GM19438 (cell line): ENCODE data around the gene RINL.
"Not testable (repeated sequence)": the region's sequence is repeated elsewhere in the genome, so short reads cannot be mapped to it uniquely, and the experiment has no call there.

Experiments
- ATAC-seq: cut with Tn5 transposase; IDR thresholded peaks from one replicate; pipeline ENCODE4 v1.9.1; 2021; ENCODE audit warnings: low read depth; ENCODE audit not compliant: unreplicated experiment

RINL gene

DNA sequence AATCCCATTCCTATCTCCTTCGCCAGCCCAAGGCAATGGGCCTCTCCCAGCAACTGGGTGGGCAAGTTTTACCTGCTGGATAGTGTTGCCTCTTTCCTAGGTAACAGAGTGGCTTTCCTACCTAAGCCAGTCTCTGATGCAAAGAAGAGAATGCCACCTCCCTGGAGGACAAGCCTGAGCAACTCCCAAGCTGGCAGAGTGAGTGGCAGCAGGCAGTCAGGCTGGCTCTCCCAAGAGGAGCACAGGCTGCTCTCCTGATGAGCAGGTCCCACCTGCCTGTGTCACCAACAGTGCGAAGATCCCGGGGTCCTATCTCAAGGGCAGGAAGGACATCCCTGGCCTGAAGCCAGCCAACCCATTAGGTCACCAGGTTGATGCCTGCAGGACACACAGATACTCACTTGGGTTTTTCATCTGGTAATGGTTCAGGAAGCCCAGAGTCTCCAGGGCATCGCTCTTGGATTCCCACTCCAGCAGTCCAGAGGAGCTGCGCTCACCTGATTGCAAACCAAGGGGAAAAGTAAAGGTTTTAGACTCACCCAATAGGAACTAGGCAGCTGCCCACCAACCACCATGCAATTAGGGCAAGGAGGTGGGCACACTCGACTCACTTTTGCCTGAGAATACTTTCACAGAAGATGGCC is 41.0 kb downstream of the RINL start:
- no peak for ATAC-seq

DNA sequence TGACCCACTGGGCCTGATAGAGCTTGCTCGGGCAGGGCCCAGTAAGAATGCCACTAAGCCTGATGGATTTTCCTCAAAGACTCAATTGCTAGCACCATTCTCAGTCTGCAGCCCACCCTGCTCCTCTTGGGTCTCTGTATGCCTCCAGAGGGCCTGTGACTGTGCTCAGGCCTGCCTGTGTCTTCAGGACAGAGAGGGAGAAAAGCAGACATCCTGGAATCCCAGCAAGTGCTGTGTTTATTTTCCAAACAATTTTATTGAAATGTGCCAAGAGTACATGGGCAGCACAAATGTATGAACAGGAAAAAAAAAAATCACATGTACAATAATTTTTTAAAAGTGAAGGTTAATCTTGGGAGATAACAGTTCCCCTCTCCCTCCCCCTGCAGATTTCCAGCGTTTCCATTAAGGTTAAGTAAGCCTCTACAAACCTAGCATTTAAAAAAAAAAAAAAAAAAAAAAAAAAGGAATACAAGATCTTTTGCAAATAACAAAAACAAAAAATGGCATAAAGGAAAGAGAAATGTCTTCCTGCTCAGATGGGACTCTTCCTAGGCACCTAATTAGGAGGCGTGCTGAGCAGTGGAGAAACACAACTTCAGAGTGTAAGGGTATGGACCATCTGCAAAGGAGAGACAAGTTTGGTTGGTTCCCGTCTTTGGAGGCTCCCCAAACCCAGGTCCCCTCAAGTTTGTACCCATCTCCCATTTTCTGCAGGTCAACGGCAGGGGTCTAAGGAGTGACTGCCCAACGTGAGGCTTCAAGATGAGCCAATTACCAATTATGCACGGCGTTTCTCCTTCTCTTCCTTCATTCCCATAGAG is 41.7 kb downstream of the RINL start:
- ATAC-seq = no peak

DNA sequence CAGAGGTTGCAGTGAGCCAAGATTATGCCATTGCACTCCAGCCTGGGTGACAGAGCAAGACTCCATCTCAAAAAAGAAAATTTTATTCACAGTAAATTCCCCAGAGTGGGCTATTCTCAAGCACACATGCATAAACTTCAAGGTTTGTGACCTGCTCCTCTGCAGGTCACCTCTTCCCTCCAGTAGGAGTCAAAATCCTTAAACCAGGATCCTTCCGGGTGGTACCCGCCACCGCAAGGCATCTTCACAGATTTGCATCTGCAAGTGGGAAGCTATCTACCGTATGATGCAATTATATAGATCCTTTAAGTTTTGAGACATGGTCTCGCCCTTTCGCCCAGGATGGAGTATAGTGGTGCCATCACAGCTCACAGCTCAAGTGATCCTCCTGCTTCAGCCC is 43.5 kb downstream of the RINL start:
- ATAC-seq = no peak

DNA sequence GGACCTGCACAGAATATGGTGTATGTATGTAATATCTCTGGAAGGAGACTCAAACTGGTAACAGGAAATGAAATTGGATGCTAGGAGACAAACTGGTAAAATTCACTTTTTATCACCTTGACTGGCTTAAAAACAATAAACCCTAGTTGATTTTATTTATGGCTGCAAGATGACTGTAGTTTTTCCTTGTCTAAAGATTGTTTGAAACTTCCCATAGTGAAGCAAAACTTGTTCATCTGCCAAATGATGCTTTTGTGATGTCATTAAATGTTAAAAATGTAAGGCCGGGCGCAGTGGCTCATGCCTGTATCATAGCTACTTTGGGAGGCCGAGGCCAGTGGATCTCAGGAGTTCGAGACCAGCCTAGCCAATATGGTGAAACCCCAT is 44.0 kb downstream of the RINL start:
- ATAC-seq = no peak

DNA sequence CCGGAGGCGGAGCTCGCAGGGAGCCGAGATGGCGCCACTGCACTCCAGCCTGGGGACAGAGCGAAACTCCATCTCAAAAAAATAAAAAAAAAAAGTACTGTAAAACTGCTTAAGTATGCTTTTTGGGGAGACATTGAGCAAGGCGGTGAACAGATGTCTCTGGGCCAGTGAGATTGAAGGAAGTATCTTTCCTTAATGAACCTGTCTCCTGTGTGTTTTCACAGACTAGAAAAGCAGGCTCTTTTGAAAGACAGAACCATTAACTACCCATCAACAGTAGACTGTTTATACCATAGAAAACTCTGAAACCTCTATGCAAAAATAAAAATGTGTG is 45.0 kb downstream of the RINL start:
- ATAC-seq = no peak

DNA sequence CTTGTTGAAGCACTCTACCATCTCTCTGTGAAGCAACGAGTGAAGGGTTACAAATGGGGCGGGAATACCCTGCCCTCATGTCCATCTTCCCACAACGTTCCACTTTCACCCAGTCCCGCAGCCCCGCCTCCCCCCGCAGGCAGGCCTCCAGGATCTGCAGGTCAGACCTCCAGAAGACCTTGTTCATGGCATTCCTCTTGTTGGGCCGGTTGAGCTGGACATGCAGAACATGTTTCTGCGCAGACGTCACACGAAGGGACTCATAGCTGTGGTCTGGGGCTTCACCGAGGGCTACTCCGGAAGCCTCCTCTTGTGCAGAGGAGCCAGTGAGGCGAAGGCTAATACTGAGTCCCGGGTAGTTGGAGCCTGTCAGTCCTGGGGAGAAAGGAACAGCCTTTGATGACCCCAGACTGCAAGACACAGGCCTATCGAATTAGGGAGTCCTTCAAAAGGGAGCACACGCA is 46.9 kb downstream of the RINL start:
- peak; percentile 41 for ATAC-seq

DNA sequence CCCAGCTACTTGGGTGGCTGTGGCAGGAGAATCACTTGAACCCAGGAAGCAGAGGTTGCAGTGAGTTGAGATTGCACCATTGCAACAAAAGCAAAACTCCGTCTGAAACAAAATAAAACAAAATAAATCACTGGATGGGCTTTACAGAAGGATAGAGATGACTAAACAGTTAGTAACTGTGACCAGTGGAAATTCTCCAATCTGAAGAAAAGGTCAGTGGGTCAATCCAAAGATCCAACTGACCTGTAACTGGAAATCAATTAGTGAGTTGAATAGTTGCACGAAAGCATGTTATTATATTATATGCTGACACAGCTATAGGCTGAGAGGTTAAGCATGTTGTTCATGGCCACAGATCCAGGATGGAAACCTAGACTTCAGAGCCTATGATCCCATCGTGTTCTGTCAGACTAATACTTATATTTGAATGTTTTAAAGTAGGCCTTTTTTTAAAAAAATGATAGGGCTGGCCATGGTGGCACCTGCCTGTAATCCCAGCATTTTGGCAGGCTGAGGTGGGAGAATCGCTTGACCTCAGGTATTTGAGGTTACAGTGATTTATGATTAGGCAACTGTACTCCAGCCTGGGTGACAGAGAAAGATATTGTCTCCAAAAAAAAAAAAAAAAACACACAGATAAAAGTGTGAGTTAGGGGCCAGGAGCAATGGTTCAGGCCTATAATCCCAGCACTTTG is 47.9 kb downstream of the RINL start:
- no peak for ATAC-seq

DNA sequence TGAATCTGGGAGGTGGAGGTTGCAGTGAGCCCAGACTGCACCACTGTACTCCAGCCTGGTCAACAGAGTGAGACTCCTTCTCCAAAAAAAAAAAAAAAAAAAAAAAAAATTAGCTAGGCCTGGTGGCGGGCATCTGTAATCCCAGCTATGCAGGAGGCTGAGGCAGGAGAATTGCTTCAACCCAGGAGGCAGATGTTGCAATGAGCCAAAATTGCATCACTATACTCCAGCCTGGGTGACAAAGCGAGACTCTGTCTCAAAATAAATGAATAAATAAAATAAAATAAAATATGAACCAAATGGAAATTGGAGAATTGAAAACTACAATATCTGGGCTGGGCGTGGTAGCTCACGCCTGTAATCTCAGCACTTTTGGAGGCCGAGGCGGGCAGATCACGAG is 48.9 kb downstream of the RINL start:
- ATAC-seq = not testable (repeated sequence)

DNA sequence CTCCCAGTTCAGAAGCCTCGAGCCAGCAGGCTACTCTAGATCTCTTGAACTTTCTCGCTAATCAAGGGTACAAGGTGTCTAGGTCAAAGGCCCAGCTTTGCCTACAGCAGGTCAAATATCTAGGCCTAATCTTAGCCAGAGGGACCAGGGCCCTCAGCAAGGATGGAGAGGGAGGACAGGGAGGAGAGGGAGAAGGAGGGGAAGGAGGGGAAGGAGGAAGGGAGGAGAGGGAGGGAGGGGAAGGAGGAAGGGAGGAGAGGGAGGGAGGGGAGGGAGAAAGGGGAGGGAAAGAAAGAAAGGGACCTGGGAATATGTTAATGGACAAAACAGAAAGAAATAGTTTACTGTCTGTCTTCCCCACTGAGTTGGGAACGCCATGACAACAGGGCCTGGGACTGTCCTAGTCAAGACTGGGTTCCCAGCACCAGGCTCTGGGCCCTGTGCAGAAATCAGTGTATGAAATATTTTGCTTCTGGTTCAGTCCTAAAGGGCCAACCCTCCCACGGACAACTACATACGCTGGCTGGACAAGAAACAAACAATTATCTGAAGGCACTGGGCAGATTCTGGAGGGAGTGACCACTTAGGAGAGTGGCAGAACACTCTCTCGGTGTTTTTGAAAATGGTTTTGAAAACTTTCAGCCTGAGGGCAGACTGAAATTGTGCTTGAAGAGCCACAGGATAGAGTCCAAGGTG is 51.1 kb downstream of the RINL start:
- no peak for ATAC-seq

DNA sequence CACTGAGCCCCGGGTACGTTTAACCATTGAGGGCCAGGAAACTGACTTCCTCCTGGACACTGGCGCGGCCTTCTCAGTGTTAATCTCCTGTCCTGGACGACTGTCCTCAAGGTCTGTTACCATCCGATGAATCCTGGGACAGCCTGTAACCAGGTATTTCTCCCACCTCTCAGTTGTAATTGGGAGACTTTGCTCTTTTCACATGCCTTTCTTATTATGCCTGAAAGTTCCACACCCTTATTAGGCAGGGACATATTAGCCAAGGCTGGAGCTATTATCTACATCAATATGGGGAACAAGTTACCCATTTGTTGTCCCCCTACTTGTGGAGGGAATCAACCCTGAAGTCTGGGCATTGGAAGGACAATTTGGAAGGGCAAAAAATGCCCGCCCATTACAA is 52.1 kb downstream of the RINL start:
- not testable (repeated sequence) for ATAC-seq

DNA sequence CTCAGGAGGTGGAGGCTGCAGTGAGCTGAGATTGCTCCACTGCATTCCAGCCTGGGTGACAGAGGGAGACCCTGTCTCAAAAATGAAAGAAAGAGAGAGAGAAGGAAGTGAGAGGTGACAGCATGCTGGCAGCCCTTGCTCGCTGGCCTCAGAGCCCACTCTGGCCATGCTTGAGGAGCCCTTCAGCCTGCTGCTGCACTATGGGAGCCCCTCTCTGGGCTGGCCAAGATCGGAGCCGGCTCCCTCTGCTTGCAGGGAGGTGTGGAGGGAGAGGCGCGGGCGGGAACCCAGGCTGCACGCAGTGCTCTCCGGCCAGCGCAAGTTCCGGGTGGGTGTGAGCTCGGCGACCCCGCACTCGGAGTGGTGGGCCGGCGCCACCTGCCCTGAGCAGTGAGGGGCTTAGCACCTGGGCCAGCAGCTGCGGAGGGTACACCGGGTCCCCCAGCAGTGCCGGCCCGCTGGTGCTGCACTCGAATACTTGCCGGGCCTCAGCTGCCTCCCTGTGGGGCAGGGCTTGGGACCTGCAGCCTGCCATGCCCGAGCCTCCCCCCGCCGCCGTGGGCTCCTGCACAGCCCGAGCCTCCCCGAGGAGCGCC is 56.7 kb downstream of the RINL start:
- not testable (repeated sequence) for ATAC-seq

DNA sequence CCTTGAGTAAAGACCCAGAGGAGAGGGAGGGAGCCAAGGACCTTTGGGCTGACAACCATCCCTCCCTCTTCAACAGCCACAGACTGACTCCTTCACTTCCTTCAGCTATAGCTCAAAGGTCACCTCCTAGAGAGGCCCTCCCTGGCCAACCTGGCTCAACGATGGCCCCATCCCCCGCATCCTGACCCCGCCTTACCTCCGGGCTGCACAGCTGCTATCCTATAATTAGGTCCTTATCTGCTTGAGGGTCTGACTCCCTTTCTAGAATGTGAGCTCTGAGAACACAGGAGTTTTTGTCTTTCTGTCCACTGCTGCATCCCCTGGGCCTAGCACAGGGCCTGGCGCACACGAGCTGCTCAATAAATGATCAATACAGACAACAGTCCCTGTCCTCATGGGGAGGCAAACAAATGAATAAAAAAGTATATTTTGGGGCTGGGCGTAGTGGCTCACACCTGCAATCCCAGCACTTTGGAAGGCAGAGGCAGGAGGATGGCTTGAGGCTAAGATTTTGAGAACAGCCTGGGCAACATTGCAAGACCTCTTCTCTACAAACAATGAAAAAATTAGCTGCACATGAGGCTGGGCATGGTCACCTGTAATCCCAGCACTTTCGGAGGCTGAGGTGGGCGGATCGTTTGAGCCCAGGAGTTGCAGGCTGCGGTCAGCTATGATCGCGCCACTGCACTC is 58.7 kb downstream of the RINL start:
- no peak for ATAC-seq
